NCI-H2107 treated with DMSO at 0.1 percent for 48 hours (cell line): ENCODE data around the gene COLEC12.

Source experiments
- DNase-seq: peaks from one replicate; lab custom pipeline; 2025; ENCODE audit not compliant: unreplicated experiment; lab: John Stamatoyannopoulos, UW

Gene COLEC12

GRCh38 chr18:364256-364826 lies 136.2 kb downstream of the COLEC12 start:
- DNase-seq: no peak

- DNase-seq: no peak
Observed at GRCh38 chr18:363301-364085, 137.0 kb downstream of the COLEC12 start.

- no peak for DNase-seq
Observed at GRCh38 chr18:362311-363290, 137.9 kb downstream of the COLEC12 start.

- DNase-seq: no peak
Observed at GRCh38 chr18:361941-362310, 138.6 kb downstream of the COLEC12 start.

GRCh38 chr18:361100-361732 lies 139.3 kb downstream of the COLEC12 start:
- no peak for DNase-seq

GRCh38 chr18:360676-361075 lies 139.8 kb downstream of the COLEC12 start:
- DNase-seq: no peak

- no peak for DNase-seq
Observed at GRCh38 chr18:356778-357177, 143.7 kb downstream of the COLEC12 start.

- no peak for DNase-seq
Observed at GRCh38 chr18:355678-356077, 144.8 kb downstream of the COLEC12 start.

- no peak for DNase-seq
Observed at GRCh38 chr18:354471-354870, 146.0 kb downstream of the COLEC12 start.

GRCh38 chr18:354003-354402 lies 146.5 kb downstream of the COLEC12 start:
- no peak for DNase-seq

GRCh38 chr18:352438-352837 lies 148.1 kb downstream of the COLEC12 start:
- DNase-seq: no peak

- DNase-seq: no peak
Observed at GRCh38 chr18:350953-351572, 149.4 kb downstream of the COLEC12 start.

- DNase-seq: no peak
Observed at GRCh38 chr18:346600-346999, 153.9 kb downstream of the COLEC12 start.

GRCh38 chr18:341102-341501 lies 159.4 kb downstream of the COLEC12 start:
- no peak for DNase-seq

- DNase-seq: no peak
Observed at GRCh38 chr18:340044-340443, 160.5 kb downstream of the COLEC12 start.

- no peak for DNase-seq
Observed at GRCh38 chr18:339200-339599, 161.3 kb downstream of the COLEC12 start.

- no peak for DNase-seq
Observed at GRCh38 chr18:336713-337112, 163.8 kb downstream of the COLEC12 start.

- no peak for DNase-seq
Observed at GRCh38 chr18:335733-336132, 164.8 kb downstream of the COLEC12 start.

- no peak for DNase-seq
Observed at GRCh38 chr18:334575-335132, 165.8 kb downstream of the COLEC12 start.

- no peak for DNase-seq
Observed at GRCh38 chr18:332721-333510, 167.6 kb downstream of the COLEC12 start.
